GM12873 (cell line): ENCODE measurements around the gene FAM50B.

Source experiments
- CTCF ChIP-seq: IDR thresholded peaks from 2 replicates; pipeline ENCODE4 v1.5.1; 2012; ENCODE audit warnings: low read depth, mild to moderate bottlenecking, moderate library complexity, low read length, control low read depth; ENCODE audit not compliant: insufficient read depth; ENCODE audit errors: missing control alignments

The FAM50B gene

GRCh38 chr6:3865463-3865862, 16.3 kb downstream of the FAM50B start:
- TF ChIP-seq CTCF: no peak

GRCh38 chr6:3867641-3868502, 18.7 kb downstream of the FAM50B start:
- no peak for TF ChIP-seq CTCF

GRCh38 chr6:3868544-3868943, 19.4 kb downstream of the FAM50B start:
- no peak for TF ChIP-seq CTCF

GRCh38 chr6:3869284-3869631, 20.1 kb downstream of the FAM50B start:
- no peak for TF ChIP-seq CTCF

GRCh38 chr6:3869632-3870527, 20.7 kb downstream of the FAM50B start:
- no peak for TF ChIP-seq CTCF

GRCh38 chr6:3870528-3870925, 21.4 kb downstream of the FAM50B start:
- no peak for TF ChIP-seq CTCF

GRCh38 chr6:3871515-3871914, 22.3 kb downstream of the FAM50B start:
- no peak for TF ChIP-seq CTCF
